ENCODE measurements around the gene EPHB3.

Gene EPHB3

DNA sequence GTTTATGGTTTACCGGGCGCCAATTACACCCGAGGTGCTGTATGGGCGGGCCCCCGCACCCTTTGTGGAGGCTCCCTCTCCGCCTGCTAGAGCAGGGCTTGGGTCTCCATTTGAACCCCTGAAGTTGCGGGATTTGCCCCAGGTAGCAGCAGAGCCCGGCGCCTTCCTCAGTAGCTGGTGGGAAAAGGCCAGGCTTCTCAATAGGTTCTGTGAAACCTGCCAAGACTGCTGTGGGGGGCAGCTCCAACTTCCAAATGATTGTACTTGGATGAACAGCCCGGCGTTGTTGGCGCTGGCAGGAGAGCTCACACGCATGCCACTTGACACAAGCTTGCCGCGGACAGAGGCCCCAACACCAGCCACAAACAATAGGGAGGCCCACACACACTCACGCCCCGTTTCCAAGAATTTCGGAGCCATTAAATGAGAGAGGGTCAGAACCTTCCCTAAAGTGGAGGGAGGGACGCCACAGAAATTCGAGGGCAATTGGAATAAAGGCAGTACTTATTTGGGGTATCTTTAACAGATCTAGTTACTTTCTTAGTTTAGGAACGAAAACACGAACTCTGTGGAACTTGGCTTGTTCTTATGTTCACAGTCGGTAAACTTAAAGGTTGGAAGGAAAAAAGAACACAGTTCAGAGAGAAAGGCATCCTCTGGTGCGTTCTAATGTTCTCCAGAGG, 1.4 kb downstream of the EPHB3 start:
- in situ Hi-C loops (cut with HindIII; ENCODE audit: low sequenced_read_pairs), result no loop called here

DNA sequence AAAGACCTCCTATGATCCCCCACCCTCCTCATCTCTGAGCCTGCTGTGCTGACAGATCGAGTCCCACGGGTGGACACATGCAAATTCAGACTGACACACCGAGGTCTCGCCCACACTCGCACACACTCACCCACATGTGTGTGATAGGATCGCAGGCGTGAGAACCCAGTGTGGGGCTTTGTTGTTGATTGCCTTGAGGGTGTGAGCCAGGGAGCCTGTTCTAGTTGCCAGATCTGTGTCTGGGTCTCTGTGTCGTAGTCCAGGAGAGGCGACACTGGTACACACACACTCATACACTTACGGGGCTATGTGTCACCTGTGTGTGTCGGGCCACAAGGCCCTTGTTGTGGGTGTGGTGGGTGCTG, 2.0 kb downstream of the EPHB3 start:
- in situ Hi-C loops (cut with HindIII; ENCODE audit: low sequenced_read_pairs), result no loop called here

DNA sequence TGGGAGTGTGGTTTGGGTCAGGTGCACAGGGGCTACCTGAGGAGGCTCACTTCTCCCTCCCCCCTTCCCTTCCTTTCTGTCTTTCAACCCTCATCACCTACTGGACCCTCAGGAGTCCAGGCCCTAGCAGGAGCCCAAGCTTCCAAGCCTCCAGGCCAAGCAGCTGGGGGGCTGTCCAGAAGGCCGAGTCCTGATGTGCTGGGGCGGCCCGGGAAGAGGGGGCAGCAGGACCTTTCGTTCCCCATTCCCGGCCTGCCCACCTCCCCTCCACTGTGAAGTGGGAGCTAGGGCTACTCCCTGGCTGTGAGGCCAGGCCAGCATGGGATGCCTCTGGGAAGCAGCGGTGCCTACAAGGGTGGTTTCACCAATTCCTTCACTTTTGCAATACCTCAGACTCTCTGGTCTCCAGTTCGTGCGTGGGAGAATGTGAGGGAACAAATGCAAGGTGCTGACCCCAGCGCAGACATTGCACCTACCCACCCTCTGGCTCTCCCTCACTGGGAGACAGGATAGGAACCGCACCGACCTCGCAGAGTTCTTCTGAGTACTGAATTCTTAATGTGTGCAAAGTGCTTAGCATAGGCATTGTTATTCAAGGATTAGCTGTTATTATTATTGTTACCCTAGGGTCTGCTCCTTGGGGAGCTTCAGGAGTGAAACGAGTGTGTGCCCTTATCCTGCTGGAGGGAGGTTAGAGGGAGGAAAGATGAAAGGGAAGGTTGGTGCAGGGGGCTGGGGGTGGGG, 2.5 kb downstream of the EPHB3 start:
- in situ Hi-C loops (cut with HindIII; ENCODE audit: low sequenced_read_pairs), result no loop called here

DNA sequence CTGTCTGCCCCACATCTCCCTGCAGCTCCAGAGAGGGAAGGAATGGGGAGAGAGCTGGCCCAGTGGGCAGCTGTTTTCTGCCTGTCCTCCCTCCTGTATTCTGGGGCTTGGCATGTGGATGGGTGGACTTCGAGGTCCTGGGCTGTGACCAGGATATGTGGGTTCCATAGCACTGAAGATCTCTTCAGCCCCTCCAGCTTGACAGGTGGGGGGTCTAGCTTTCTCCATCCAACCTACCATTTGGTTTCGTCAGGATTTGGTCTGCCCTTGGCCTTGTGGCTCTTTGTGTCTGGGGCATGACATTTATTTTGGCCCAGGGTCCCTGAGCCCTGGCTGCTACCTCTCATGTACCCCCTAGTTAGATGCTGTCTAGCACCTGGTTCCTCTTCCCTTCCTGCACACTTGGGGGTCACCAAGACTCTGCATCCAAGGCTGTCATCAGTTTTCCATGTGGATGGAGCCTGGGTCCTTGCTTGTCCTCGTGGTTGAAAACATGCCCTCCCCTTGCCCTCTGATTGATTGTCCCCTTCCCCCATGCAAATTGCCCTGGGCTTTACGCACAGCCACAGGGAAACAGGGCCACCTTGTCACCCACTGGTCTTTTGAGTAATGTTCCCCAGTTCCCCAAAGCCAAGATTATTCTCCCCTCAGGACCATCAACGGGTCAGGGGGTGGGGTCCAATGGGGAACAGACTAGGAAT, 3.2 kb downstream of the EPHB3 start:
- in situ Hi-C loops (cut with HindIII; ENCODE audit: low sequenced_read_pairs), result no loop called here

DNA sequence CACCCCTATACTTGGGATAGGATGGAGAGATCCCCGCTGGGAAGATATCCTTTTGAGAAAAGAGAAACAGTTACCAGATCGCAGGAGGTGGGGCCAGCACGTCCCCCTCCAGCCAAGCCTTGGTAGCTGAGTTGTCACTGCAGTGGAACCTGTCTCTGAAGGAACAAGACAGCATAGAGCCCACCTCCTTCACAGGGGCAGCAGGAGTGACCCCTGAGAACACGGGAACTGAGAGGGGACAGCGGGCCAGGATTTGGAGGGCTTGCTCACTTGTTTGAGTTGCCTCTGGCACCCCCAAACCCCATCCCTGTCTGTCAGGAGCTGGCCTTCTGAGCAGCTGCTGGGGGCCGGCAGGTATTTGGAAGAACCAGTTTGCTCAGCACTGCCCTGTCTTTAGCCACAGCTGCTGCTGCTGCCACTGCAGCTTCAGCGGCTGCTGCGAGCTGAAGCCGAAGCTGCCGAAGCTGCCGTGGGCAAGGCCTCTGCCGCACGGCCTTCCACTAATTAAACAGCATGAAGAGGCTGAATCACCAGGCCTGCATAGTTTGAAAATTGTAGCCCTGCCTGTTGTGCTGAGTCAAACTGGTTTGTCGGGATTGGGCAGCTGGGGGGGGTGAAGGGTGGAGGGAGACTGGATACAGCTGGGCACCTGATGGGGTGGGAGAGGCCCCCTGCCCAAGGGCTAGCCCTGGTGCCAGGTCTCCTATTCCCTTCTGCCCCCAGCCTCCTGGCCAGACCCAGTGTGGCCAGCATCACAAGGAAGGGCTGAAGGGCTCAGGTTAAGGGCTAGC, 4.0 kb downstream of the EPHB3 start:
- in situ Hi-C loops (cut with HindIII; ENCODE audit: low sequenced_read_pairs), result no loop called here

DNA sequence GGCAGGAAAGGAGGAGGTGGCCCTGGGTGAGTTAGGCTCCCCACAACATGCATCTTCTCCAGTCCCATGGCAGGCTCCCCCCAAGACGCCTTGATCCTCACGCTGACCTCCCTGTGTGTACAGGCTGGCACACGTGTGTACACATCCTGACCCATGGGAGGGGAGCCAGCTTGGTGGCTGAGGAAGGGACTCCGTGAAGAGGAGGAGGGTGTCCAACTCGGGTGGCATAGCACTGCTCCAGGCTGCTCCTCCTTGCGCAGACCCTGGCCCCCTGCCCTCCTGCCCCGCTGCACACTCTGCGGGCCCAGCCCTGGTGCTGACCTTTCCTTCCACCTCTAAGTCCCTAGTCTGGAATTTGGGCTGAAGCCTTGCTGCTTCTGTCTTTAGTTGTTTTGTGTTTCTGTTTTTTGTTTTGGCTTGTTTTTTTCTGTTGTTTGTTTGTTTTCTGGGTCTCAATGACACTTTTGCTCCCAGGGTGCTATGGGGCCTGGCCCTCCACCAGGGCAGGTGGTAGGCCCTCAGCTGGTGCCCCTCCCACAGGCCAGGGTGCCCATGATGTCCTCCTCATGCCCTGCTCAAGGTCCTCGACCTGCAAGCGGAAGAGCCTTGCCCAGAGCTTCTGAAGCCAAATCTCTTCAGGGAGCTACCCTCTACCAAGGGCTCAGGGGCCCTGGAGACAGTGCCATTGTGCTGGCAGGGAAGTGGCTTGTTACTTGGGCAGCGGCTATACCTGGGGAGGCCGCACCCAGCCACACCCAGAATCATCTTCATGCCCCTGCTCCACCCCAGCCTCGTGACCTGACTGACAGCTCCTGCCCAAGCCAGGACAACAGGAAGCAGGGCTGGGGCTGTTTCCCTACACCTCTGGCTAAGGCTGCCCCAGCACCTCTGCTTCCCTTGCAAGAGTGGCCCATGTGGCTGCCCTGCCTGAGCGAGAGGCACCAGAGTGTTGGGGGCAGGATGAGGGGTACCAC, 5.1 kb downstream of the EPHB3 start:
- in situ Hi-C loops (cut with HindIII; ENCODE audit: low sequenced_read_pairs), result no loop called here

DNA sequence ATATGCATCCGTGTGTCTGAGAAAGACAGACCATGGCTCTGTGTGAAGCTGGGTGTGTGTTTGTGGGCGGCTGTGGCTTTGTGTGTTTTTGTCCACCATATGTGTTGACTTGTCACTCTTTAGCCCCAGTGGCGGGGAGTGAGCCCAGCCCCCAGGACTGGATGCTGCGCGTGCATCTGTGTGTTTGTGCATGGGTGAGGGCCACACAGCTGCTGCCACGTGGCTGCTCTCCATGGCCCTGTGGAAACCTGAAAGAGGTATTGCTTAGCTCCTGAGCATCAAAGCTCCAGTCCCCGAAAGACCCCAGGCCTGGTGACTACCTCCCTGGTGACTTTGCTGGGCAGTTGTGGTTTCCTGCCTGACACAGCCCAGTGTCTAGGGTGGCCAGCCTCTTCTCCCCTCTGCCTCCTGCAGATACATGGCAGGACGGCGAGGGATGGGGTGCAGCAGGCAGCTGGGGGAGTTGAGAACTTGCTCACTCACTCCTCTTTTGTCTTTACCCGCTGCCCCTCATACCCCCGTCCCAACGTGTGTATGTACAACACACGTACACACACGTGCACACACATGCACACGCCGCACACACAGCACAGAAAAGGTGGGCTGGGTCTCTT, 6.5 kb downstream of the EPHB3 start:
- in situ Hi-C loops (cut with HindIII; ENCODE audit: low sequenced_read_pairs), result no loop called here

DNA sequence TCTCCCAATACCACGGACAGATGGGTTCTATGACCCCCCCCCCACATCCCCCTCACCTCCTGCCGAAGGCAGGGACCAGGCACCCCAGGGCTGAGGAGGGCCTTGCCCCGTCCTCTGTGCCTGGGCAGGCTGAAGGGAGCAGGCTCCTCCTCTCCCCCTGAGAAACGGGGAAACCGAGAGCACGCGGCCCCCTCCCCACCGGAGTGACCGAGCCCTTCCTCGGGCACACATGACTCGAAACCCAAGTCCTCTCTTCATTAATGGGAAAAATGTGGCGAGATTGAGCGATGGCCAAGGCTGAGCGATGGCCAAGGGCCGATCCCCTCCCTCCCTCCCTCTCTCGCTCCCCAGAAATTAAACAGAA, 7.0 kb downstream of the EPHB3 start:
- in situ Hi-C loops (cut with HindIII; ENCODE audit: low sequenced_read_pairs), result no loop called here

DNA sequence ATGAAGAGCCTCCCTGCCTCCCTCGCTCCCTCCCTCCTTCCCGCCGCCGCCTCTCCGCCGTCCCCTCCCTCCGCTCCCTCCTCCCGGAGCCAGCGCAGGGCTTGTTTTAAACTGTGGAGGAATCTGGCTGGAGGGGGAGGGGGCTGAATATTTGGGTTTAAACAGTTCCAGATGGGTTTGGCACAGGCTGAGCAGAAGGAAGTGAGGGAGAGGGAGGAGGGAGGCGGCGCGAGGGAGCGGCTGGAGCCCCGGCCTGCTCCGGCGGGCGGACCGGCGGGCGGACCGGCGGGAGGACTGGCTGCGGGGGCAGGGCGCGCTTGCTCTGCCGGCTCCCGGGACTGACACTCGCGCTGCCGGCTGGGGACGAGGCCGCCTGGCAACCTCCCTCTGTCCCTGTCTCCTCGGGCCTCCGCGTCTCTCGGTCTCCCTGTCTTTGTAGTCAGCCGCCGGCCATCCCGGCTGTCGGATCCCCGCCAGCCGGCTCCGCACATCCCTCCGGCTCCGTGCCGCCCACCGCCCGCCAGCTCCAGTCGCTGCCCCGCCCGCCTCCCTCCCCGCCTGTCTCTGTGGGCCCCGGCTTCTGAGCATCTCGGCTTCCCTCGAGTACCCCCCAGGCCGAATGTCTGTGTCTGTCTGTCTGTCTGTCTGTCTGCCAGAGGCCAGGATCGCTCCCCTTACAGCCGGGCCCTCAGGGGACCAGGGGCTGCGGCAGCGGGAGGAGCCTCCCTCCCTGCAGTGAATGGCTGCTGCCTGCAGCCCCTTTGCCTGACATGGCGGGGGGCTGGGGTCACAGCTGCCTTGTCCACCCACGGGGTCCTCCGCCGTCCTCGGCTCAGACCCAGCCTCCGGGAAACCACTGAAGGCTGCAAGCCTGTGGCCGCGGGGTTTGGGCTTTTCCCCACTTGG, 7.6 kb downstream of the EPHB3 start:
- in situ Hi-C loops (cut with HindIII; ENCODE audit: low sequenced_read_pairs), result no loop called here

DNA sequence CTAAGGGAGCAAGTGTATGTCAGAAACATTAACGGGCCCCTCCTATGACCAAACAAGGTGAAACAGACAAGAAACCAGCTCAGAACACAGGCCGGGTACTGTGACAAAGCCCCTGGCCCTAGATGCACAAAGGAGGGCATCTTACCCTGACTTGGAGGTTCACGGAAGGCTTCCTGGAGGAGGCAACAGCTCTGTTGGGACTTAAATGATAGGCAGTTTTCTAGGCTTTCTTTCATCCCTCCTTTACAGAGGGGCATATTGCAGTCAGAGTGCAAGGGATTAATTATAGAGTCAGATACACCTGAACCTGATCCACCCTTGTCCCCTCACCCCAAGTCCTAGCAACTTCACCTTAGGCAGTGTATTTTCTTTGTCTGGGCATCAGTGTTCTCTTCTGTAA, 8.4 kb downstream of the EPHB3 start:
- in situ Hi-C loops (cut with HindIII; ENCODE audit: low sequenced_read_pairs), result no loop called here

DNA sequence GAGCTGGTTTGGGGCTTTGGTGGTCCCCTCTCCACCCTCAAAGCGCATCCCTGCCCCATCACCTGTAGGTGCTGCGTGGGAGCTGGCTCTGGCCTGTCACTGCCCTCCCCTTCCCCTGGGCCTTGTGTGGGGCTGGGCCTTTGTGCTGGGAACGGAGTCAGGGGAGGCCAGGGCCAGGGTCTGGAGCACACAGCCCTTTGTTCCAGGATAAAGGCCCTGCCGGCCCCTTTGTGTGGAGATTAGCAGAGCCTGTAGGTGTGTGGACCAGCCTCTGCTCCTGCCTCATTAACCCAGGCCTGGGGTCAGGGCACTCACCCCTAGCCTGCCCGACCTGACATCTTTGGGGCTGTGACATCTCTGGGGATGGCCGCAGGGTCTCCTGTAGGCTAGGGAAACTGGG, 8.9 kb downstream of the EPHB3 start:
- in situ Hi-C loops (cut with HindIII; ENCODE audit: low sequenced_read_pairs), result no loop called here

DNA sequence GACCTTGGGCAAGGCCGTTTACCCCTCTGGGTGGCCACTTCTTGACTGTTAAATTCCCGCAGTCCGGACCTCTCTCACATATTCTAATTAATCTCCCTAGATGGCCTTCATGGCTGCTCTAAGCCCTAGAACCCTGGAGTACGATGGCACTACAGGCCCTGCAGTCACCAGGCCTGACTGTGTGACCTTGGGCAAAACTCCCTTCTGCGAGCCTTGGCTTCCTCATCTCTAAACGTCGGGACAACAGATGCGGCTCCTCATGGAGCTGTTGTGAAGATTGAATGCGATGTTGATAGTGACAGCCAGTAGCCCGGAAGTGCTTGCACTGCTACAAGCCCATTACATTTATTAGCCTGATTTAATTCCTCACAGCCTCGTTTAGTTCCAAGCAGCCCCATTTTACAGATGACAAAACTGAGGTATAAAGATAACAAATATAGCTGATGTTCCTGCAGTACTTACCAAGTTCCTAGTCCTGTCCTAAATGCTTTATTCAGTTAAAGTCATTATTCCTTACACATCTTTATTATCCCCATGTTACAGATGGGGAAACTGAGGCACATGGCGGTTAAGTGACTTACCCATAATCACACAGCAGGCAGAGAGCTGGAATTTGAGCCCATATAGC, 10.3 kb downstream of the EPHB3 start:
- in situ Hi-C loops (cut with HindIII; ENCODE audit: low sequenced_read_pairs), result no loop called here

DNA sequence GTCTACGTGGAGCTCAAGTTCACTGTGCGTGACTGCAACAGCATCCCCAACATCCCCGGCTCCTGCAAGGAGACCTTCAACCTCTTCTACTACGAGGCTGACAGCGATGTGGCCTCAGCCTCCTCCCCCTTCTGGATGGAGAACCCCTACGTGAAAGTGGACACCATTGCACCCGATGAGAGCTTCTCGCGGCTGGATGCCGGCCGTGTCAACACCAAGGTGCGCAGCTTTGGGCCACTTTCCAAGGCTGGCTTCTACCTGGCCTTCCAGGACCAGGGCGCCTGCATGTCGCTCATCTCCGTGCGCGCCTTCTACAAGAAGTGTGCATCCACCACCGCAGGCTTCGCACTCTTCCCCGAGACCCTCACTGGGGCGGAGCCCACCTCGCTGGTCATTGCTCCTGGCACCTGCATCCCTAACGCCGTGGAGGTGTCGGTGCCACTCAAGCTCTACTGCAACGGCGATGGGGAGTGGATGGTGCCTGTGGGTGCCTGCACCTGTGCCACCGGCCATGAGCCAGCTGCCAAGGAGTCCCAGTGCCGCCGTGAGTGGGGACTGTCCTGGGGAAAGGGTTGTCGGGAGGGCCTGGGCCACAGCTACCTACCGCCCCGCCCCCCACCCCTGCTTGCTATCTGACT, 11.2 kb downstream of the EPHB3 start:
- in situ Hi-C loops (cut with HindIII; ENCODE audit: low sequenced_read_pairs), result no loop called here

DNA sequence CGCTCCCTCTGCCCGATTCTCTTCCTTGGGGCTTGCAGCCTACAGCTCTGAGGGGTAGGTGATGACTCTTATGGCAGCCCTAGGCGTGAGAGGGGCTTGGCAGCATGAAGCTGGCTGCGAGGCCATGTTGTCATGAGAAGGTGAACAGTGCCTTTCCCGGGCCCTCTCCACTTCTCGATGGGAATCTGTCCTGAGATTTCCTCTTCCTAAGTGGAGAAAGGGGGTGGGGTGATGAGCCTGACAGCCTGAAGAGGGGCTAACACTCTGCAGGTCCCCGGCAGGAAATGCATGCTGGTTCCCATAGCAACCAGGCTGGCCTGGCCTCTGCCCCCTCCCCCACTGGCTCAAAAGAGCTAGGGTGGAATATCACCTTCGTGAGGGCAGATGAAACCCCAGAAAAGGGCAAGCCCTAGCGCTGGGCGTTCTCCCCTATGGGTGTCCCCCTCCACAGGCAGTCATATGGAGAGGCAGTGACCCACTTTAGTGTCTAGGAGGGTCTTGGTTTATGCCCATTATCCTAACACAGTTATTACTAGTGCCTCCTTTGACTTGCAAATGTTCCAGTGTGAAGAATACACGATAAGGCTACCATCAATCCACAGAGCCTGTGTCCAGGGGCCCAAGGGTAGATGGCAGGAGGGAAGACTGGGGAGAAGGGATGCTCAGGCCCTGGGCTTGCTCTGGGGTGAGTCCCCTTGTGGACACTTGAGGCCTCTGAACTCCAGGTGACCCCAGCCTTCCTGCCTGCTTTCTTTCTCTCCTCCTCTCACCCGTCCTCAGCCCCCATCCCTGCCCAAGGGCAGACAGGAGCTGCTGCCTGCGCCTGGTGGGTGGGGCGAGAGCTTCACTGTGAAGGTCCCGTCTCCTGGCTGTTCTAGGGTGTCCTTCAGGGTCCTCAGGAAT, 13.2 kb downstream of the EPHB3 start:
- in situ Hi-C loops (cut with HindIII; ENCODE audit: low sequenced_read_pairs), result no loop called here

DNA sequence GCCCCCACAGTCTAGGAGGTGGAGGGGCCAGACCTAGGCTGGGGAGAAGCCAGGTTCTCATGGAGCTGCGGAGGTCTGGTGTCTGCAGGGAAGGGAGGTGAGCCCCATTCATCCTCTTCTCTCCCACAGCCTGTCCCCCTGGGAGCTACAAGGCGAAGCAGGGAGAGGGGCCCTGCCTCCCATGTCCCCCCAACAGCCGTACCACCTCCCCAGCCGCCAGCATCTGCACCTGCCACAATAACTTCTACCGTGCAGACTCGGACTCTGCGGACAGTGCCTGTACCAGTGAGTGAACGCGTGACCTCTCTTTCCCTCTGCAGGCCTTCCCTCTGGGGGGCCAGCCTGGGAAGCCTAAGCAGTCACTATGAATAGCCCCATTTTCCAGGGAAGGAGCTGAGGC, 14.1 kb downstream of the EPHB3 start:
- in situ Hi-C loops (cut with HindIII; ENCODE audit: low sequenced_read_pairs), result no loop called here

DNA sequence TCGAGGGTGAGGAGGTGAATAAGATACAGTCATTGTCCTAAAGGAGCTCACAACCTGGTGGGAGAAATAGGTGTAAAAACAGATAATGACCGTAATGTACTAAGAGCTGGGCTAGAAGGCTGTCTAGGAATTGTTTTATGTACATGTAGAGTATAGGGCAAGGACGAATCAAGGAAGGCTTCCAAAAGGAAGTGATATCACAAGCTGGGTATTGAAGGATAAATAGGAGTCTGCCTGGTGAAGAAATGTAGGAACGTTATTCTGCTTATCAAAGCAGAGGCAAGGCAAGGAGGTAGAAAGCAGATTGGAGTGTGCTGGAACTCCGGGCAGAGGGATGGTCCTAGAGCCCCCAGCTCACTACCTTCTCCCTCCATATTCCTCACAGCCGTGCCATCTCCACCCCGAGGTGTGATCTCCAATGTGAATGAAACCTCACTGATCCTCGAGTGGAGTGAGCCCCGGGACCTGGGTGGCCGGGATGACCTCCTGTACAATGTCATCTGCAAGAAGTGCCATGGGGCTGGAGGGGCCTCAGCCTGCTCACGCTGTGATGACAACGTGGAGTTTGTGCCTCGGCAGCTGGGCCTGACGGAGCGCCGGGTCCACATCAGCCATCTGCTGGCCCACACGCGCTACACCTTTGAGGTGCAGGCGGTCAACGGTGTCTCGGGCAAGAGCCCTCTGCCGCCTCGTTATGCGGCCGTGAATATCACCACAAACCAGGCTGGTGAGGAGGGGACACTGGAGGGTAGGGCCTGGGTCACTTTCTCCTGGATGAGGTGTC, 15.1 kb downstream of the EPHB3 start:
- in situ Hi-C loops (cut with HindIII; ENCODE audit: low sequenced_read_pairs), result no loop called here

Data from endothelial cell of hepatic sinusoid (primary cell).